NCI-H128 (cell line): ENCODE data around the gene UCHL3.
A peak's percentile ranks its signal among the peaks of the same experiment; 100 is the strongest.

Source experiments
- DNase-seq: peaks from one replicate; lab custom pipeline; 2025; ENCODE audit not compliant: unreplicated experiment; lab: John Stamatoyannopoulos, UW

Gene UCHL3

DNA sequence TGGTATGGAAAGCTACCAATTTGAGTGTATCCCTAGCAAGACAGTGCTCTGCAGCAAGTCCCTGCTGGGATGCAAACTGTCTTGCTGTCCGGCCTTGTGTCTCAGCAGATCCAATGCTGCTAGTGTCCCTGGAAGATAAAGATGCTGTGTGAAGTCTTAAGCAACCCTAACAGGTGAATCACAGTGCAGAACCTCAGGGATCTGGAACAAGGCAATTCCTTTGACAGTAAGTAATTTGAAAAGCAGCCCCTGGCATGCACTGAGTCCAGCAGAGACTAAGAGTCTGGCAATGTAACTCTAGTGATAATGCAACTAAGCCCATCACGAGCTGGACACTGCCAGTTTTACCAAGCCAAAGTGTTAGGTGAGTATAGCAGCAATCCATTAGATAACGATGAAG, 1.7 kb upstream of the UCHL3 start:
- no peak for DNase-seq

GRCh38 chr13:75550159-75550567, 572 bp downstream of the UCHL3 start:
- DNase-seq = peak; percentile 26

DNA sequence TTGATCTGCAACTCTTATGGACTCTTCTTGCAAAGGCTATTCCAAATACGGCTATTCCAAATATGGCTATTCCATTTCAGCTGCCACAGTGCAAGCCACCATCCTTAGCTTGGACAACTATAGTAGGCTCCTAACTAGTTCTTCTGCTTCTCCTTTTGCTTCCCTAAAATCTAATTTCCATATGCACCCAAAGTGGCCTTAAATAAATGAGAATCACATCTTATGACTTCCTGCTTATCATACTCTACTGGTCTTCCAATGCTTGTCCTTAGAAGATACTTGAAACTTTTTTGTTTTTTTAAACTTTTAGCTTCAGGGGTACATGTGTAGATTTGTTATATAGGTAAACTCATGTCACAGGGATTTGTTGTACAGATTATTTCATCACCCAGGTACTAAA, 4.9 kb downstream of the UCHL3 start:
- no peak for DNase-seq

DNA sequence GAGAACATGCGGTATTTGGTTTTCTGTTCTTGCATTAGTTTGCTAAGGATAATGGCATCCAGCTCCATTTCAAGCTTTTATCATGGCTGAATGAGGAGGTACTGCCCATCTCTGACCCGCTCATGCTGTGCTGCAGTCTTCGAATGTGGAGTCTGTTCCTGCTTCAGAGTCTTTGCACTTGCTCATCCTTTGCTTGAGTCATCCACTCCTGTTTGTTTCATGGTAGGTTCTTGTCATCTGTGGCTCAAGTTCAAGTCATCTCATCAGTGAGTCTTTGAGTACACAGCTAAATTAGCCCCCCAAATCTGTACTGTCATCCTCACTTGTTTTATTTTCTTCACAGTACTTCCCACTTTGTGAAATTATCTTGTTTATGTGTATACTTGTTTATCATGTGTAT, 5.4 kb downstream of the UCHL3 start:
- no peak for DNase-seq

- no peak for DNase-seq
Observed at GRCh38 chr13:75555836-75556235, 6.2 kb downstream of the UCHL3 start.

- no peak for DNase-seq
Observed at GRCh38 chr13:75556961-75557360, 7.4 kb downstream of the UCHL3 start.

DNA sequence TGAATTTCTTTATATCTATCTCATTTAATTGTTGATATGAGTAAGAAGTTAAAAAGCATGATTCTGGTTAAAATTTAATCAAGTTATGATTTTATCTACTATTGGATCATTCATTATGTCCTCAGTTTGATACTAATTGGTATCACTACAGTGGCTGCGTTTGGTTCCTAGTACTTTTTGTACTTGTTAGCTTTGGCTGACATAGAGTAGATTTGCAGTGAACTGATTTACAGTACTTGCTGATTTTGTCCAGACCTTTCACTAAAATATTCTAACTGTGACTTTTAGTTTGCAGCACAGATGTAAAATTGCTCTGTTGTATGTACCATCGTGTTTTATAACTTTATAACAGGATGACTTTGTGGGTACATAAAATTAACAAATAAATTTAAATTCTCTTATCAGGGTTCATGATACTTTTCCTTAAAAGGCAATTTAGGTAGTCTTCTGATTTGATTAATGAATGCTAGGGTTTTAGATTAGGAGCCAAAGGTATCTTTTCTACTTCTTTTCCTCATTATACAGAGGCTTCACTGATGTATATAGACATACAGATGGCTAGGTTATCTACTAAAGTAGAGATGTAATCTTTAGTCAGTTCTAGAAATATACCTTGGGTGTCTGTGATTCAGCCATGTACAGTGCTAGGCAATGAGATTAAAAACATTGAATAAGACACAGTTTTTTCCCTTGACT, 8.7 kb downstream of the UCHL3 start:
- no peak for DNase-seq

GRCh38 chr13:75566658-75567057, 17.1 kb downstream of the UCHL3 start:
- no peak for DNase-seq

DNA sequence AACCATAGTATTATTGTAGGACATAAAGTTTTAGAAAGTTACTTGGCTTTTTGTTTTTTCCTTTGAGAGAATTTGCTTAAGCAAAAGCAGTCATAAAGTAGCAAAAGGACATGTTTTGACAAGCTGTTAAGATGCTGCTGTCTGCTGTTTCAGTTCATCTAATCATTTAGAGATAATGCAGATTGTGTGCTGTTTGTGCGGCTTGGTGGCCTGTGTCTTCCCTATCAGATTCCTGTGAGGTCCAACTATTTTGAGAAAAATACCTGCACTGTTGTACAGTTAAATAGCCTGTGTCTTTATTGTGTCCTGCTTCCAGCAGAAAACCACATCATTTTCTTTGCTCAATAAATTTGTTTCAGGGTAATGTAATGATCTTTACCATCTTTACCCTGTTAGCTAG, 20.0 kb downstream of the UCHL3 start:
- DNase-seq = no peak

GRCh38 chr13:75579529-75579928, 29.9 kb downstream of the UCHL3 start:
- no peak for DNase-seq

DNA sequence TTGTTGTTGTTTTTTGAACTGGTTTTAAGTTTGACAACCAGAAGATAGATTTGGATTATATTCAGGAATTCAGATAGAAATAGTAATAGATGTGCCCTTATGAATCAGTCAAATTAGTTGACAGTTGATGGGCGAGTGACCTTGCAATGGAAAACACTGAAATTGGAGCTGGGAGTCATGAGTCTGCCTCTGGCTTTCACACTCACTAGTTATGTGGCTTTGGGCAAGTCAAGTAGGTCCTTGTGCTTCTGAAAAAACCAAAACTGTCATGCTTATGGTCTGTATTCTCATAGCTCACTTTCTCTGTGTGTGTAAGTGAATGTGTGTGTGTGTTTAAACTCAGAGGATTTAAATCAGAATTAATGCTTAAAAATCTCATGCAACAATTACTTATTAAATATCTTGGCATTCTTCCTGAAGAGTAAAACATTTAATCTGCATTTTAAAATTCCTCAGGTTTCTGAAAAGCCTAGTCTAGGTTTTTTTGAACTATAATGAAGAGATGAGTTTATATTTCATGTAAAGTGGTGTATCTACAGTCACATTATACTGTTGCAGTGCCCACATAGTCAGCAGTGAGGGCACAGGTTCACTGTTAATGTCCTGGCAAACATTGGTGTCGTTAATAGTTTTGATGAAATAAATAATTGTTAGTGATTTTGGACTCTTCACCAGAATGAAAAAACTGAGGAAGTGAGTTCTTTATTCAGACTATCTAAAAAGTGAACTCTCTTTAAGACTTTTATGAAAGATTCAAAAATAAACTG, 32.5 kb downstream of the UCHL3 start:
- no peak for DNase-seq

GRCh38 chr13:75583091-75583490, 33.5 kb downstream of the UCHL3 start:
- no peak for DNase-seq

- DNase-seq = no peak
Observed at GRCh38 chr13:75585153-75585552, 35.6 kb downstream of the UCHL3 start.

- DNase-seq = no peak
Observed at GRCh38 chr13:75587679-75588078, 38.1 kb downstream of the UCHL3 start.

GRCh38 chr13:75596657-75597182, 47.1 kb downstream of the UCHL3 start:
- DNase-seq = no peak

GRCh38 chr13:75600371-75600770, 50.8 kb downstream of the UCHL3 start:
- no peak for DNase-seq

GRCh38 chr13:75603038-75603437, 53.4 kb downstream of the UCHL3 start:
- DNase-seq = no peak

- no peak for DNase-seq
Observed at GRCh38 chr13:75607447-75607846, 57.9 kb downstream of the UCHL3 start.

- DNase-seq = no peak
Observed at GRCh38 chr13:75610466-75610865, 60.9 kb downstream of the UCHL3 start.

DNA sequence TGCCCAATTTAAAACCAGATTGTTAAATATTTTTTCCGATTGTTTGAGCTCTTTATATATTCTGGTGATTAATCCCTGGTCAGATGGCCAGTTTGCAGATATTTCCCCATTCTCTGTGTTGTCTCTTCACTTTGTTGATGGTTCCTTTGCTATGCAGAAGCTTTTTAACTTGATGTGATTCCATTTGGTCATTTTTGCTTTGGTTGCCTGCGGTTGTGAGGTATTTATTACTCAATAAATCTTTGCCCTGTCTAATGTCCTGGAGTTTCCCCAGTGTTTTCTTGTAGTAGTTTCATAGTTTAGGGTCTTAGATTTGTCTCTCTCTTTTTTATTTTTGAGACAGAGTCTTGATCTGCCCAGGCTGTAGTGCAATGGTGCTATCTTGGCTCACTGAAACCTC, 62.8 kb downstream of the UCHL3 start:
- no peak for DNase-seq

DNA sequence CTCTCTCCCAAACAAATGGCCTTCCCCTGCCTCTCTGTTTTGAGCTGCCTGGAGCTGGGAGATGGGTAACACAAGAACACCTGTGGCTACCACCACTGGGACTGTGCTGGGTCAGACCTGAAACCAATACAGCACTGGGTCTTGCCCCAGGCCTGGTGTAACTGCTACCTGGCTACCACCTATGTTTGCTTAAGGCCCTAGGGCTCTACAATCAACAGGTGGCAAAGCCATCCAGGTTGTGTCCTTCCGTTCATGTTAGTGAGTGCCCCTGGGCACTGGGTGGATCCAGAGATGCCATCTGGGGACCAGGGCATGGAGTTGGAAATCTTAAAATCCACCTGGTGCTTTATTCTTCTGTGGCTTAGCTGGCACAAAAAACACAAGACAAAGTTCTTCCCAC, 67.6 kb downstream of the UCHL3 start:
- DNase-seq = no peak

DNA sequence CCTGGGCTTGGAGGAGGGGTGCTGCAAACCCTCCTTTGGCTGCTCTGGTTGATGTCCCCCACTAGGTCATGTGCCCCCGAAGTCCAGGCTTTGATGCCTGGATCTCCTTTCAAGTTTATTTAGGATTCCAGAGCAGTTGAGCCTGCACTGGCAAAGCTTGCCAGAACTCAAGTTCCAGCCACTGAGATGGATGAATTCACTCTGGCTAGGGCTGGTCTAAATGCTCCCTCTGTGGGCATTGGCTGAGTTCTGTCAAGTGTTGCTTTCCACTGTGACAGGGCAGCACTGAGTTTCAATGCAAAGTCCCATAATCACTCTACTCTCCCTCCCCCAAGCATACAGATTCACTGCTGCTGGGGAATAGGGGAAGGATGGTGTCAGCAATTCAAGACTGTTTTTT, 68.7 kb downstream of the UCHL3 start:
- DNase-seq = no peak
